Measurements from ENCODE around the gene NSL1.

The NSL1 gene

DNA sequence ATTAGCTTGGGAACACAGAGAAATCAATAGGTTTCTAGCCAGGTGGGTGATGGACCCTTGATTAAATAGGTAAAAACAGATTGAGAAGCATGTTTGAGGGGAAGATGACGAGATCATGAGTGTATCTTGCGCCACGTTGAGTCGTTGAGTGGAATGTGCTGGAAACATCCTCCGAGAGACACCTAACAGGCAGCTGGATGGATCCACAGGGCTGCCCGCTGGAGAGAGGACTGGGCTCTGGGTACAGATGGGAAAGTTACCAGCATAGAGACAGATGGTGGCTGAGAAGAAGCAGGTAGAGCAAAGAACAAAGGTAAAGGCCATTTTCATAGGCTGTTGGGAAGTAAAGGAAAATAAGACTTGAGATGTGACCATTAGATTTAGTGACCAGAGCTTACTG lies 107.5 kb downstream of the NSL1 start:
- no peak for DNase-seq

DNA sequence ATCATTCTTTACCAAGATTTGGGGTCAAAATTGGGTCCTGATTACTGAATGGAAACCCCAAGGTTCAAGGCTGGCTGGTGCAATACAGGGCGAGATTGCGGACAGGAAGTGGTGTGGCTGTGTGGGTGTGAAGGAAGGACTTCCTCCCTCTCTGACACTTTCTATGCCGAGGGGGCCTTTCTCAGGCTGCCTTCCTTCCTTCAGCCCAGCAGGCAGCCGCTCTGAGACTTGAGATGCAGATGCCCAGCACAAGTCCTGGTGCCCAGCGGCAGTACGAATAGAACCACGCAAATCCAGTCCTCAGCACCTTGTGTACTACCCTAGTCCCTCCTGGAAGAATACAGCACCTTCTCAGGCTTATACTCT lies 108.2 kb downstream of the NSL1 start:
- peak; percentile 84 for DNase-seq

DNA sequence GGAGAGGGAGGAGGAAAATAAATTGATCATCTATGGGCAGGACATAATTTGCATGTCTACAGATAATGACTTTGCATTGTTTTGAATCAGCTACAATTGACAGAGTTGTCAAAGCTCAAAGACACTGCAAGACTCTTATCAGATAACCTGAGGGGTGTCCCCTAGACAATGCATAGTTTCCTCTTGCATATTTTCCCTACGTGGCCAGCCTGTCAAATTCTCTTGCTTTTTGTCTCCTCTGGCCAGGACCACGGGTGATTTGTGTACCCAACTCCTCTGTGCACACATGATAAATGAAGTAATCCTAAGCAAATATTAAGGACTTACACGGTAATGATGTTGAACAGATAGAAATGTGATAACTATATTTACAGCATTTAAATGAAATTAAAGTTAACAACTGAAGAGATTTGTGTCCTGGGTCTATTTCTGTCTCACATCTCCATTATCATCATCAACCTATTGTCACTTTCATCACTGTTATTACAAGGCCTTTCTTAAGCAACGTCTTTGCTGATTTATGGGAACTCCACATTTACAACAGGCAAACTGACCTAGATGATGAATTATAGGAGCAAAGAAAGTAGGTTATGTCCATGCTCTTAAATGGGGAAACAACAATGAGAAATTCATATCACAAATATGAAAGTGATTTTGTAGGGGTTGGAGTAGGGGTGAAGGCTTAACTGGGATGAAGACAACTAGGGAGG lies 110.7 kb downstream of the NSL1 start:
- DNase-seq, result no peak

DNA sequence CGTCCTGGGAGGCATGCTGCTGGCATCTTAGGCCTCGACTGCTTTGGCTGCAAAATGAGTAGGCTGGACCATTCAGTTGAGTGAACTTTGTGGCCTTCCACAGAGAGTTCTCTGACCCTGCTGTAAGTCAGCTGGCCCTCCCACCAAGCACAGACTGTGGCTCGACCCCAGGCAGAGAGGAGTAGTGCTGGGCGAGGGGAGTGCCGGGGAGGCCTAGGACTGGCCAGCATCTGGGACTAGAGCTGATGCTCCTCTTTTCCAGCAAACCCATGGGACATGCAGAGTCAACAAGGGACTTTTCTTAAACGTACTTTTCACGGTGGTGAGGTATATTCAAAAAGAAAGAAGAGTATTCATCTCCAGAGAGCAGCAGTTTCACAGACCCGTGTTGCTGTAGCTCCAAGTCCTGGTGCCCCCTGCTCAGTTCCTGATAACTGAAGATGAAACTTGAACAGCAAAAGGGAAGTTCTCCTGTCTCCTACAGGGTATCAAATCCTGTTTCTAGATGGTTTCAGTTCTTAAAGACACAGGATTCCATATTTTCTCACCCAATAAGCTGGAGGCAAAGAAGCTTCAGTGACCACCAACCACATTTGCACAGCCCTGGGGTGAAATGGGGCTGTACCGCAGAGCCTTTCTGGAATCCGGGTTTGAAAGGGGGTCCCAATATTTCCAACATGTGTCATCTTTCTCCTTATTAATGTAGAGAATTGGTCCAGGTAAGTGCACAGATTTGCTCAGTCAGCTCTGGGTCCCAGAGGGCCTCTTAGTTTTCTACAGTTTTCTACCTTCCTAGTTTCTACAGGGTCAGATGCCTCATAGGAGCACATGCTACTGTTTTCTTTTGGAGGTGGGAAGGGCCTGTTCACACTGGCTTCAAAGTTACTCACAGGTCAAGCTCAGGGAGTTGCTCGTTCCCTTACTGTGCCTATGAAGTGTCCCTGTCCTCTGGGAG lies 112.8 kb downstream of the NSL1 start:
- peak; percentile 66 for DNase-seq

DNA sequence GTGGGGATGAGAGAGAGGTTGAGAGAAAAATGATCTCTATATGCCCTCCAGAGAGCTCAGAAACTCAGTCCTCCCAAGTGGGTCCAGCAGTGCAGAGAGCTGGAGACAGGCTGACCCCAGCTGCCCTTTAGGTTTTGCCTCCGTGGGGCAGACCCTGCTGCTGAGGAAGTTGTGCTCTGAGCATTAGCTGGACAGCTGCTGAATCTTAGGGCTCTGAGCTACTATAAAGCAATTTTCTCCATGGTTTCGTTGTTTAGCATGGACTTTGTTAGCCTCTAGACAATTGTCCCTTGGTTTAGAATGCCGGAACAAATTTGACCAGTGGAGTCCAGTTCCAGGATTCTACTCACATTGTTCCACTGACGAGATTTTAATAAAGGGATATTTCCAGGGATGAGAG lies 114.0 kb downstream of the NSL1 start:
- DNase-seq, result no peak

DNA sequence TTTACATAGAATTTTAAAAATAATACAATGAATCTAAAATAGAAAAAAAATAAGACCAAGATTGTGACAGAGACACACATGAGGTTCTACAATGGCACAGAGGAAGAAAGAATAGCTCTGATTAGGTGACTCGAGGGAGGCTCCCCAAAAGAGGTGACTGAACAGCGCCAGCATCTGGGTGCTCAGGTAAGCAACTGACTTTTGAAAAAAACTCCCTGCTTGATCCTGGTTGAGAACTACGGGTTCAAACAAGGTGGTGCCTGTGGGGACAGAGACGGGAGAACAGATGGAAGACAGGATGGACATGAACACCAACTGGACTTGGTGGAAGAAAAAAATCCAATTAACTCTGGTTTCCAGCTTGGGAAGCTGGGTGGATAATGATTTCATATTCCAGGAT lies 114.4 kb downstream of the NSL1 start:
- no peak for DNase-seq

All from activated CD8-positive, alpha-beta memory T cell treated with anti-CD3 and anti-CD28 coated beads for 24 hours (primary cell).